Keratinocyte (primary cell): Measurements from ENCODE around the gene GARIN3. TPM values are rescaled to one million over a fixed set of nuclear protein-coding genes. Genes with fewer than 3 reads are reported as not detected.

ENCODE experiments used
- DNase-seq: peaks from one replicate; pipeline ENCODE4 v3.0.0-alpha.2; 2011; ENCODE audit warnings: low read depth, missing footprints, low spot score
- FAIRE-seq: peaks from 2 replicates; lab custom pipeline; 2011; peaks lifted over from hg19 to GRCh38; lab: Jason Lieb, UNC
- H2AFZ ChIP-seq: 2 replicates; pipeline ENCODE4 v1.6.0; 2012; ENCODE audit warnings: low read length, control low read depth, inconsistent platforms; ENCODE audit not compliant: control insufficient read depth
- H3K27ac ChIP-seq: 2 replicates; pipeline ENCODE4 v1.5.1; 2011; ENCODE audit warnings: low read length; ENCODE audit not compliant: control insufficient read depth, insufficient read depth
- H3K27me3 ChIP-seq: 3 replicates; pipeline ENCODE4 v1.6.0; 2011; ENCODE audit warnings: low read length; ENCODE audit not compliant: control insufficient read depth, insufficient read depth; ENCODE audit errors: extremely low read depth
- H3K36me3 ChIP-seq, 2 experiments: 2 replicates in 1 of 2; 3 replicates in 1 of 2; pipeline ENCODE4 v1.5.1; 2011; ENCODE audit warnings: low read length in 2 of 2, mild to moderate bottlenecking in 1 of 2; ENCODE audit not compliant: control insufficient read depth in 2 of 2, insufficient read depth in 2 of 2; ENCODE audit errors: extremely low read depth in 1 of 2
- H3K4me1 ChIP-seq: 3 replicates; pipeline ENCODE4 v1.5.1; 2011; ENCODE audit warnings: low read length; ENCODE audit not compliant: control insufficient read depth, insufficient read depth; ENCODE audit errors: extremely low read depth
- H3K4me2 ChIP-seq: 3 replicates; pipeline ENCODE4 v1.6.0; 2011; ENCODE audit warnings: low read depth, low read length; ENCODE audit not compliant: control insufficient read depth, insufficient read depth; ENCODE audit errors: extremely low read depth
- H3K4me3 ChIP-seq, 3 experiments: fragments of 200-600 bp in 1 of 3; sonication (generic) in 1 of 3; 2 replicates in 2 of 3; 3 replicates in 1 of 3; pipeline ENCODE4 v1.5.1; 2011 to 2016; ENCODE audit warnings: low read length in 3 of 3, mild to moderate bottlenecking in 3 of 3, control low read depth in 2 of 3, inconsistent platforms in 1 of 3, low read depth in 1 of 3, mixed read lengths in 1 of 3, mixed run types in 1 of 3, moderate library complexity in 1 of 3; ENCODE audit not compliant: control insufficient read depth in 2 of 3, insufficient read depth in 2 of 3; ENCODE audit errors: extremely low read depth in 1 of 3
- H3K79me2 ChIP-seq: 2 replicates; pipeline ENCODE4 v1.6.0; 2012; ENCODE audit warnings: low read length; ENCODE audit not compliant: control insufficient read depth, insufficient read depth
- H3K9ac ChIP-seq: 3 replicates; pipeline ENCODE4 v1.6.0; 2011; ENCODE audit warnings: low read length; ENCODE audit not compliant: control insufficient read depth, insufficient read depth; ENCODE audit errors: extremely low read depth
- H3K9me1 ChIP-seq: 3 replicates; pipeline ENCODE4 v1.6.0; 2011; ENCODE audit warnings: low read length; ENCODE audit not compliant: control insufficient read depth, insufficient read depth; ENCODE audit errors: extremely low read depth
- H3K9me3 ChIP-seq: 2 replicates; pipeline ENCODE4 v1.5.1; 2012; ENCODE audit warnings: low read depth, low read length; ENCODE audit not compliant: control insufficient read depth
- H4K20me1 ChIP-seq: 3 replicates; pipeline ENCODE4 v1.6.0; 2011; ENCODE audit warnings: low read length; ENCODE audit not compliant: control insufficient read depth, insufficient read depth; ENCODE audit errors: extremely low read depth
- CTCF ChIP-seq, 3 experiments: IDR thresholded peaks in 1 of 3; conservative IDR thresholded peaks in 1 of 3; optimal IDR thresholded peaks in 1 of 3; 2 replicates in 2 of 3; 3 replicates in 1 of 3; pipeline versions ENCODE3 to v1.5.1; 2011; ENCODE audit warnings: low read length in 3 of 3, mild to moderate bottlenecking in 3 of 3, moderate library complexity in 2 of 3, control low read depth in 1 of 3, inconsistent platforms in 1 of 3; ENCODE audit not compliant: insufficient read depth in 2 of 3; ENCODE audit errors: extremely low read depth in 1 of 3
- EZH2 ChIP-seq: IDR thresholded peaks from one replicate; pipeline ENCODE4 v1.6.1; 2012; ENCODE audit warnings: inconsistent platforms, mild to moderate bottlenecking, low read length, moderate library complexity
- dilution Hi-C: fragments of 300-500 bp; cut with MboI; formaldehyde crosslinking; loops from one replicate; pipeline ENCODE4 v1.7.0; 2020; ENCODE audit warnings: low sequenced_read_pairs; ENCODE audit not compliant: extremely low pct_ligation_motif_present
- polyA plus RNA-seq, 5 experiments: library from polyadenylated mRNA; depleted of rRNA in 3 of 5; stranded (reverse) in 3 of 5; stranded (forward) in 1 of 5; unstranded in 1 of 5; fragments of >200 nt; gene quantifications; 1 replicate in 1 of 5; 2 replicates in 3 of 5; 3 replicates in 1 of 5; pipeline versions ENCODE4 v1.2.1 to v1.2.3, GENCODE V29; 2011 to 2012; ENCODE audit warnings: missing spikeins in 2 of 5, low read depth in 1 of 5, low replicate concordance in 1 of 5

Gene GARIN3
- polyA plus RNA-seq, 1 donor (not counting 4 experiments of a cell fraction or from before 2014, with no cell fraction given) = not detected

GRCh38 chr5:157132281-157132612 is 33.8 kb downstream of the GARIN3 start:
- Histone ChIP-seq H4K20me1 (no peaks in the 10 kb centered on the region), H3K4me1 (no peaks in the 10 kb centered on the region), H3K9me3 (no peaks in the 10 kb centered on the region), H3K4me3 (no peak overlapping the region), H3K9ac (no peak overlapping the region), H2AFZ (no peak overlapping the region), H3K9me1 (no peaks in the 10 kb centered on the region), H3K36me3 (no peaks in the 10 kb centered on the region), H3K79me2 (no peaks in the 10 kb centered on the region), H3K27me3 (no peaks in the 10 kb centered on the region), H3K4me2 (no peak overlapping the region), H3K27ac (no peak overlapping the region)
- dilution Hi-C loops = no loop called here
- DNase-seq (no peak), FAIRE-seq (no peak)
- TF ChIP-seq CTCF (optimal IDR thresholded peaks at IDR 0.05 in 1 of 3, IDR thresholded peaks at IDR 0.05 in 1 of 3, conservative IDR thresholded peaks at IDR 0.05 in 1 of 3; ENCODE audit: extremely low read depth in 1 of 3, insufficient read depth in 2 of 3, low read length in 3 of 3) (no peak), EZH2 (no peak)

DNA sequence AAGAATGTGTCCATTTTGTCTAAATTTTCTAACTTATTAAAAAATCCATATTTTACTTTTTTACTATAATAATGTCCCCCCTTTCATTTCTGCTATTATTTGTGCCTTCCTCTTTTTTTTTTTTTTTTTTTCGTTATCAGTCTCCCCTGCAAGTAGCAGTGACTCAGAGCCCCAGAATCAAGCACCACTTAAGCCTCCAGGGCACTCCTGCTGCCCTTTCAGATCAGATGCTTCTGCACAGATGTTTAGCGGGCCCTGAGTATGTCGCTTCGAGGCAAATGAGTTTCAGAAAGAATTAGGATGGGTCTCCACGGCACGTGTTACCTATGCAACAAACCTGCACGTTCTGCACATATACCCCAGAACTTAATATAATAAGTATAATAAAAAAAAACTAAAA is 35.1 kb downstream of the GARIN3 start:
- Histone ChIP-seq H4K20me1 (no peaks in the 10 kb centered on the region), H3K36me3 (no peaks in the 10 kb centered on the region), H3K9me3 (no peaks in the 10 kb centered on the region), H3K4me2 (no peak overlapping the region), H2AFZ (no peak overlapping the region), H3K4me1 (no peaks in the 10 kb centered on the region), H3K27me3 (no peaks in the 10 kb centered on the region), H3K27ac (no peak overlapping the region), H3K9me1 (no peaks in the 10 kb centered on the region), H3K9ac (no peak overlapping the region), H3K79me2 (no peaks in the 10 kb centered on the region), H3K4me3 (no peak overlapping the region)
- dilution Hi-C loops = no loop called here
- DNase-seq = no peak
- FAIRE-seq = no peak
- no peak for TF ChIP-seq CTCF (optimal IDR thresholded peaks at IDR 0.05 in 1 of 3, IDR thresholded peaks at IDR 0.05 in 1 of 3, conservative IDR thresholded peaks at IDR 0.05 in 1 of 3; ENCODE audit: extremely low read depth in 1 of 3, insufficient read depth in 2 of 3, low read length in 3 of 3)
- no peak for TF ChIP-seq EZH2
